KOPT-K1 (cell line): ENCODE results near the gene CCDC92.
A peak's percentile ranks its signal among the peaks of the same experiment; 100 is the strongest.

Experiments used
- H3K27ac ChIP-seq: fragments of 200-600 bp; sonication (generic); 2 replicates; pipeline ENCODE4 v1.5.1; 2016; ENCODE audit warnings: antibody characterized with exemption, mild to moderate bottlenecking, low read depth, low read length; ENCODE audit not compliant: poor library complexity, severe bottlenecking
- H3K36me3 ChIP-seq: fragments of 200-600 bp; sonication (generic); 2 replicates; pipeline ENCODE4 v1.5.1; 2017; ENCODE audit warnings: antibody characterized with exemption, mild to moderate bottlenecking, low read length, moderate library complexity; ENCODE audit not compliant: insufficient read depth
- H3K9me3 ChIP-seq: fragments of 200-600 bp; sonication (generic); 2 replicates; pipeline ENCODE4 v1.5.1; 2017; ENCODE audit warnings: antibody characterized with exemption, low read length, mild to moderate bottlenecking; ENCODE audit not compliant: insufficient read depth, poor library complexity, severe bottlenecking

Gene CCDC92

DNA sequence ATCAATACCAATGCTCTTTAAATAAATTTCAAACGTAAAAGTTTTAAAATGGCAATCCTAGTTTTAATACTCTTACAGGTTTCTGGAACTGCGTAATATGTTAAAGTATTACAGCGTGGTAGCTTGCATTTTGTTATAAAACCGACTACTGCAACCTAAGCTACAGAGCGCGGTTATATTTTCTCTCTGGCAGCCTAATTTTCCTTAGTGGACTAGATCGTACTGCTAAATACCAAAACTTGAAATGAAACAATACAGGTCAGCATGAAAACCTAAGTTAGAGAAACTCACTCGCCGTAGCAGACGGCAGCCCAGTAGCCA is 1.2 kb downstream of the CCDC92 start:
- peaks cover 24% of the 10 kb centered on the region for H3K36me3 ChIP-seq
- H3K9me3 ChIP-seq: no peaks in the 10 kb centered on the region
- H3K27ac ChIP-seq: peak overlapping the region; percentile 65

- Histone ChIP-seq H3K27ac (no peak overlapping the region), H3K36me3 (peaks cover 15% of the 10 kb centered on the region; the same call in 1 of the 2 replicates), H3K9me3 (no peaks in the 10 kb centered on the region)
These were observed 5.5 kb downstream of the CCDC92 start for GRCh38 chr12:123967121-123967586.

GRCh38 chr12:123966596-123966995 is 6.0 kb downstream of the CCDC92 start:
- Histone ChIP-seq H3K36me3 (peaks cover 15% of the 10 kb centered on the region; the same call in 1 of the 2 replicates), H3K27ac (no peak overlapping the region), H3K9me3 (no peaks in the 10 kb centered on the region)

- H3K27ac ChIP-seq: no peak overlapping the region
- no peaks in the 10 kb centered on the region for H3K9me3 ChIP-seq
- peaks cover 15% of the 10 kb centered on the region; the same call in 1 of the 2 replicates for H3K36me3 ChIP-seq
These were observed 7.2 kb downstream of the CCDC92 start for GRCh38 chr12:123965382-123965781.

DNA sequence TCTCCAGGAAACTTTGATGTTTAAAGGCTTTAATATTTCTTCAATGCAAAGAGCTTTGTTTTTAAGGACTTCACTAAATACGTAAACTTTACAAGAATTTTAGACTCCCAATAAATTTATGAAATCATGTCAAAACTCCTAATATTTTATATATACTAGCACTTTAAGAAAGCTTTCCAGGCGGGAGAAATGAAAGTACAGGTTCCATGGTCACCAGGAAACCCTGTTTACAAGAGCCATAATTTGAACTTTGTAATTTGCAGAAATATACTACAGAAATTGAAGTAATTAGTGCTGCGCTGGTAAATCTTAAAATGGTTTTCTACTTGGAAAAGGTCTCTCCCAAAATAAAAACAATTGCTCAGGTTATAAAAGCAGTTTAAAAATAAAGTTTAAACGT is 8.8 kb downstream of the CCDC92 start:
- Histone ChIP-seq H3K27ac (no peak overlapping the region), H3K9me3 (no peaks in the 10 kb centered on the region), H3K36me3 (peaks cover 15% of the 10 kb centered on the region; the same call in 1 of the 2 replicates)

DNA sequence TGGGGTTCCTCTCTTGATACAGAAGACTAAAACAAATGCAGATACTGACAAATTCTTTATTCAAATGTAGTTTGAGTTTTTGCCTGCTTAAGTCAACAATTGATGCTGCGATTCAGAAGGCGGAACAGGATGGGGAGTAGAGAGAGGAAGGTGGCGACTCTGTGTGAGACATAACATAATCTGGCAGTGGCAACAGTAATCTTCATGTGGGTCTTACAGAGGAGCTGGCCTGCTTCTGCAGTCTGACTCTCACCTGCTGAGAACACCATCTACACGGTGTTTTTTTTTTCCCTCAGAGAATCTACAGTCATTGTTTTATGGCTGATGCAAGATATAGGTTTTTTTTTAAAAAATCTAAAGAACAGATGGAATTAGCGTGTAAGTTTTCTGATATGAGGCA is 10.1 kb downstream of the CCDC92 start:
- Histone ChIP-seq H3K27ac (no peak overlapping the region), H3K36me3 (peaks cover 12% of the 10 kb centered on the region; the same call in 1 of the 2 replicates), H3K9me3 (no peaks in the 10 kb centered on the region)

DNA sequence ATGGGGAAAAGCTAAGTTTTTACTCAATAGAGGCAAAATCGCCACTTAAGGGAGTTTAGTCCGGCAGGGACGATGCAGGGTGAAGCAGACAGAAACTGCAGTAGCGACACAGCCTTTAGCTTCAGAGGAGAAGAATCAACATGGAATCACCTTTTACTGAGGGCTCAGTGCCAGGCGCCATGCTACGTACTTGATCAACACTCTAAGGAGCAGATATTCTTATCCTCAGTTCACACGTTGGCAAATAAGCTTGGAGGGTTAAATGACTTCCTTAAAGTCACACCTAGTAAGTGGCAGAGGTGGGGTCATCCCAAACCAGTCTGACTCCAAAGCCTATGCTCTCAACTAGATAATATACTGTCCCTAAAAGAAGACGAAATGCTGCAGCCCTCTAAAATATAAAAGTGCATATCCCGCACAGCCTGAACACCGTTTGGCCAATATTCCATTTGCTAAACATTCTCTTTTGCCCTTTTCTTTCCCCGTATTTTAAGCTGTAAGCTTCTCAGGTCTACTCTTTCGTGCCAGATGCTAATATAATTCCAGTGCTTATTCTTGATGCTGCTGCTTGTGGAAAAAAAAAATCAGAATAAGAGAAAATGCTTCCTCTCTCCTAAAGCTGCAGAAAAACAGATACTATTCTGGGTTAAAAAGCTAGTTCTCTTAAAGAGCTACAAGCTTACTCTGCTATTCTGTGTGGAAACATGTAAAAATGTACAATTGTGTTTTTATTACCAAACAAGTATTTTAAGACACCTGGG is 10.9 kb downstream of the CCDC92 start:
- H3K27ac ChIP-seq: no peak overlapping the region
- H3K9me3 ChIP-seq: no peaks in the 10 kb centered on the region
- 0 out of 2 replicates have a peak, but pooled peaks cover 4% of the 10 kb centered on the region for H3K36me3 ChIP-seq

GRCh38 chr12:123960856-123961255 is 11.8 kb downstream of the CCDC92 start:
- H3K27ac ChIP-seq: no peak overlapping the region
- no peaks in the 10 kb centered on the region for H3K9me3 ChIP-seq
- no peaks in the 10 kb centered on the region for H3K36me3 ChIP-seq

- H3K9me3 ChIP-seq: no peaks in the 10 kb centered on the region
- H3K27ac ChIP-seq: no peak overlapping the region
- no peaks in the 10 kb centered on the region for H3K36me3 ChIP-seq
These were observed 12.4 kb downstream of the CCDC92 start for GRCh38 chr12:123960029-123960735.

DNA sequence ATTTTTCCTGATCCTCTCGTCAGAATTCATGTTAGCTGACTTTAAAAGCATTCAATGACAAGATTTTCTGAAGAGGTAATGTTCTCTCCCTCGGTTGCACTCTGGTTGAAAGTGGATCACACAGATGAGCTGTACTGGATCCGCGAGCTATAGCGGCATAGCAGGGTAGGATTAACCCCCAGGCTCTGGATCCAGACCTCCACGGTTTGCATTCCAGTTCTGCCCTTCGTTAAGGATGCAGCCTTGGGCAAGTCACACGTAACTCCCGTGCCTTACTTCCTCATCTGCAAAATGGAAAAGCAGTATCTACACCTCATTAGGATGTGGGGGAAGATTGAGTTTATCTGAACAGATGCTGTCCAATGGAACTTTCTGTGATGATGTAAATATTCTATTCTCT is 13.8 kb downstream of the CCDC92 start:
- Histone ChIP-seq H3K27ac (no peak overlapping the region), H3K9me3 (no peaks in the 10 kb centered on the region), H3K36me3 (no peaks in the 10 kb centered on the region)

DNA sequence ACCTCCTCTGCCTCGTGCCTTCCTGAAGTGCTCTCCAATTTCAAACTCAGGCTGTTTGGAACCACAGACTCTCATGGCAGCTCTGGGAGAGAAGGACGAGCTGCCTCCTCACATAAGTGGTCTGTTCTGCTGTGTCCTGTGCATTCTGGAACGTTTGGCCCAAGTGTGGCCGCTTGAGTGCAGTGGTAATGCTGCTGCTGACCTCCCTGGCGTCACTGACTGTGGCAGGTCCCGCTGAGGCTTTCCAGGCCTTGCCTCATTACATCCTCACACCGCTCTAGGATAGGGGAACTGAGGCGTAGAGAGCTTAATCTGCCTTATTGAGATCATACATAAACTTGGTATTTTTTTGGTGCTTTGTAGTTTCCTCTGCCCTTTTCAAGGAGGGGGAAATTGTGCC is 14.2 kb downstream of the CCDC92 start:
- H3K36me3 ChIP-seq: no peaks in the 10 kb centered on the region
- no peaks in the 10 kb centered on the region for H3K9me3 ChIP-seq
- H3K27ac ChIP-seq: no peak overlapping the region

DNA sequence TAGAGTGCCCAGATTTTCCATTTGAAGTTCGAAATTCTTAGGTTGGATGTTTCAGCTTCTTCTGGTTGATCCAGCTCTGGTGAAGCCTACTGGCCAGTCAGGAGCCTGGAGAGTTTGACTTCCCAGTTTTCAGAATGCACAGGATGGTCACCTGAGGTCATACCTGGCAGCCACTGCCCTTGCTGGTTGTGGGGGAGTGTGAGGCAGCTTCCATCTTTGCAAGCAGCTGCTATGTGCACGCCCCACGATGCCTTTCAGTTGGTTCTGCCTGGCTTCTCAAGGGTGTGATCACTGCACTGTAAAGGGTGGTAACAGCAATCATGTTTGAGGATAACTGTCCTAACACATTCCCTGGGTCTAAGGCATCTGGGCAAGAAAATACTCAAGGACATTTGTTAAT is 15.4 kb downstream of the CCDC92 start:
- Histone ChIP-seq H3K27ac (no peak overlapping the region), H3K9me3 (no peaks in the 10 kb centered on the region), H3K36me3 (no peaks in the 10 kb centered on the region)

DNA sequence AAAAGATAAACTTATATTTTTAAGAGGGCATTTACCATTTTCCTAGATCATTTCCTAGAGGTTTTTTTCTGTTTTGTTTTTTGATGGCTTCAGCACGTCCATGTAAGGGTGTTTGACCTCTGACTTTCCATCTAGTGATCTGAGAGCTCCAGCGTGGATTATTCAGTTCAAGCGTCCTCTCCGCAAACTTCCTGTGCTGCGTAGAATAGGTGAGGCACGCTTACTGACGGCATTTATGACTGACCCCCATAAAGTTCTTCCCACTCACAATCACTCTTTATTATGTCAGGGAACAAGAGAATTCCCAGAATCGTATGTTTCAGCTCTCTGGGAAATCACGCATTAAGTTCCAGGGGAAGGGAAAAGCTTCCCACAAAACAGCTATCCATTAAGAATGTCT is 16.4 kb downstream of the CCDC92 start:
- no peaks in the 10 kb centered on the region for H3K36me3 ChIP-seq
- no peak overlapping the region for H3K27ac ChIP-seq
- no peaks in the 10 kb centered on the region for H3K9me3 ChIP-seq

DNA sequence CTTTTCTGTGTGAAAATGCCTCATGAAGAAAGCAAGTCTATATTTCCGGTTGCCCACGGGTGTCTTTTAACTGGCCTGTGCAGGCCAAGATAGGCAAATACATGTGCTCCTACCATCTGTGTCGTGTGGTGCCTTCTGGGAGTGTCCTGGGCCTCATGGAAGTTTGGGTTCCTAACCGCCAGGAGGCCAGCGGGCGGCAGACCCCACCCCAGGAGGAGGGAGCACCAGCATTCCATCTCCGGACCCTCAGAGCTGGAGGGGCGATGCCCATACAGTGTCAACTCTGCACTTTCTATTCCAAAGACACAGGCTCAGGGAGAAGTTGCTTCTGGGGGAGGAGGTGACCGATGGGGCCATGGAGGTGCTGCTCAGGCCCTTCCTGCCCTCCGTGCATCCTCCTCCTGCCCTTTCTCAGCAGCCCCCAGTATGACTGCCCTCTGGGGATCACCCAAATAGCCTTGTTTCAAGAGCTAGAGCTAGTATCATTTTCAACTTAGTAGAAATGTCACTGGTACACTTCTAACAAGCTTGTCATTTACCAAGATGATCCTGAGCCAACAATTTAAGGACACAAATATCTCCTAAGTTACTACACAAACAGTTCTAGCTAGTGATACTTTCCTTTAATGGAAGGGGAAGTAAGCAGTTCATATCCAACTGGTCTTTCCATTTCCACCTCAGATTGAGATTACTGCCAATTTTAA is 17.8 kb downstream of the CCDC92 start:
- Histone ChIP-seq H3K36me3 (no peaks in the 10 kb centered on the region), H3K27ac (no peak overlapping the region), H3K9me3 (no peaks in the 10 kb centered on the region)

GRCh38 chr12:123952037-123952436 is 20.6 kb downstream of the CCDC92 start:
- H3K27ac ChIP-seq: no peak overlapping the region
- no peaks in the 10 kb centered on the region for H3K36me3 ChIP-seq
- H3K9me3 ChIP-seq: no peaks in the 10 kb centered on the region
